OCI-LY1 (cell line): Measurements from ENCODE around the gene FGF3.

Experiments used
- EZH2 ChIP-seq: fragments of 200-600 bp; sonication (generic), shearing (Covaris generic); IDR thresholded peaks from 2 replicates; pipeline ENCODE4 v1.8.0; 2017; ENCODE audit warnings: borderline replicate concordance, mixed run types, mild to moderate bottlenecking, antibody characterized with exemption, low read length, moderate library complexity, mixed read lengths
- TF ChIP-seq, protein P1 (sequence below): fragments of 200-600 bp; sonication (generic), shearing (Covaris generic); IDR thresholded peaks from 2 replicates; pipeline ENCODE4 v1.5.1; 2017; ENCODE audit warnings: mild to moderate bottlenecking, antibody characterized with exemption, low read length, moderate library complexity, mixed read lengths

DNA sequence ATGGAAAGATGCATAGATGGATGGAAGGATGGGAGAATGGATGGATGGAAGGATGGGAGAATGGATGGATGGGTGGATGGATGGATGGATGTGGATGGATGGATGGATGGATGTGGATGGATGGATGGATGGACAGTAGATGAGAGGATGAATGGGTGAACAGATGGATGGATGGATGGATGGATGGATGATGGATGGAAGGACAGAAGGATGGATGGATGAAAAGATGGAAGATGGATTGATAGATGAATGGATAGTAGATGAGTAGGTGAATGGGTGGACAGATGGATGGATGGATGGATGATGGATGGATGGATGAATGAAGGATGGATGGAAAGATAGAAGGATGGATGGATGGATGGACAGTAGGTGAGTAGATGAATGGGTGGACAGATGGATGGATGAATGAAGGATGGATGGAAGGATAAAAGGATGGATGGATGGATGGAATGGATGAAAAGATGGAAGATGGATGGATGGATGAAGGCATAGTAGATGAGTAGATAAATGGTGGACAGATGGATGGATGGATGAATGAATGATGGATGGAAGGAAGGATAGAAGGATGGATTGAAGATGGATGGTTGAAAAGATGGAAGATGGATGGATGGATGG, 15.5 kb downstream of the FGF3 start:
- TF ChIP-seq, protein P1, sequence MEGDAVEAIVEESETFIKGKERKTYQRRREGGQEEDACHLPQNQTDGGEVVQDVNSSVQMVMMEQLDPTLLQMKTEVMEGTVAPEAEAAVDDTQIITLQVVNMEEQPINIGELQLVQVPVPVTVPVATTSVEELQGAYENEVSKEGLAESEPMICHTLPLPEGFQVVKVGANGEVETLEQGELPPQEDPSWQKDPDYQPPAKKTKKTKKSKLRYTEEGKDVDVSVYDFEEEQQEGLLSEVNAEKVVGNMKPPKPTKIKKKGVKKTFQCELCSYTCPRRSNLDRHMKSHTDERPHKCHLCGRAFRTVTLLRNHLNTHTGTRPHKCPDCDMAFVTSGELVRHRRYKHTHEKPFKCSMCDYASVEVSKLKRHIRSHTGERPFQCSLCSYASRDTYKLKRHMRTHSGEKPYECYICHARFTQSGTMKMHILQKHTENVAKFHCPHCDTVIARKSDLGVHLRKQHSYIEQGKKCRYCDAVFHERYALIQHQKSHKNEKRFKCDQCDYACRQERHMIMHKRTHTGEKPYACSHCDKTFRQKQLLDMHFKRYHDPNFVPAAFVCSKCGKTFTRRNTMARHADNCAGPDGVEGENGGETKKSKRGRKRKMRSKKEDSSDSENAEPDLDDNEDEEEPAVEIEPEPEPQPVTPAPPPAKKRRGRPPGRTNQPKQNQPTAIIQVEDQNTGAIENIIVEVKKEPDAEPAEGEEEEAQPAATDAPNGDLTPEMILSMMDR = no peak
- no peak for TF ChIP-seq EZH2
